Measurements from ENCODE around the gene PTPRD. TPM values are rescaled to one million over a fixed set of nuclear protein-coding genes. Genes with fewer than 3 reads are reported as not detected.

PTPRD gene
- total RNA-seq, 1 experiment from 2014 or later, result 1.8 TPM

DNA sequence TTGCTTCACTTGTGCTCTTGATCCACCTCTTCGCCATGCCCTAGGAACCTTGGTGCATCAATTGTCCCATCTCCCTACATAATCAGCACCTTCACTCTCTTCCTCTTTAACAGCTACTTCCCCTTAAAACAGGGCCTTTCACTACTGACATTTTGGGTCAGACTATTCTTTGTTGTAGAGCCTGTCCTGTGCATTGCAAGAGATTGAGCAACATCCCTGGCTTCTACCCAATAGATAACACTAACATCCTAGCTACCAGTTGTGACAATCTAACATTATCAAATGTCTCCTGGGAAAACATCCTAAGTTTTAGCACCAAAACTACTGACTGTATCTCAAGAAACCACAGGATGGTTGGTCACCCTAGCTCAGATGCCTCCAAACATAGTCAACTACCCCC lies 1958.9 kb downstream of the PTPRD start:
- TF ChIP-seq, protein P1, sequence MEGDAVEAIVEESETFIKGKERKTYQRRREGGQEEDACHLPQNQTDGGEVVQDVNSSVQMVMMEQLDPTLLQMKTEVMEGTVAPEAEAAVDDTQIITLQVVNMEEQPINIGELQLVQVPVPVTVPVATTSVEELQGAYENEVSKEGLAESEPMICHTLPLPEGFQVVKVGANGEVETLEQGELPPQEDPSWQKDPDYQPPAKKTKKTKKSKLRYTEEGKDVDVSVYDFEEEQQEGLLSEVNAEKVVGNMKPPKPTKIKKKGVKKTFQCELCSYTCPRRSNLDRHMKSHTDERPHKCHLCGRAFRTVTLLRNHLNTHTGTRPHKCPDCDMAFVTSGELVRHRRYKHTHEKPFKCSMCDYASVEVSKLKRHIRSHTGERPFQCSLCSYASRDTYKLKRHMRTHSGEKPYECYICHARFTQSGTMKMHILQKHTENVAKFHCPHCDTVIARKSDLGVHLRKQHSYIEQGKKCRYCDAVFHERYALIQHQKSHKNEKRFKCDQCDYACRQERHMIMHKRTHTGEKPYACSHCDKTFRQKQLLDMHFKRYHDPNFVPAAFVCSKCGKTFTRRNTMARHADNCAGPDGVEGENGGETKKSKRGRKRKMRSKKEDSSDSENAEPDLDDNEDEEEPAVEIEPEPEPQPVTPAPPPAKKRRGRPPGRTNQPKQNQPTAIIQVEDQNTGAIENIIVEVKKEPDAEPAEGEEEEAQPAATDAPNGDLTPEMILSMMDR (IDR thresholded peaks at IDR 0.05; ENCODE audit: unreplicated experiment), result no peak
- no peaks in the 10 kb centered on the region for H3K9me3 Mint-ChIP-seq (ENCODE audit: low read depth, unreplicated experiment)
- H3K27me3 Mint-ChIP-seq (ENCODE audit: unreplicated experiment), result no peaks in the 10 kb centered on the region
- no peak overlapping the region for H3K4me3 Mint-ChIP-seq (ENCODE audit: low read depth, unreplicated experiment)
- intact Hi-C loops (cut with micrococcal nuclease; ENCODE audit: unreplicated experiment), result no loop called here
- H3K36me3 Mint-ChIP-seq (ENCODE audit: insufficient read depth, unreplicated experiment), result no peaks in the 10 kb centered on the region
- H3K27ac Mint-ChIP-seq (ENCODE audit: unreplicated experiment), result no peak overlapping the region
- BruUV-seq (replicated peaks), result no TSS peak
- peaks cover 9% of the 10 kb centered on the region for H3K4me1 Mint-ChIP-seq (ENCODE audit: low read depth, unreplicated experiment)
- DNase-seq, result no peak
- CTCF ChIA-PET, result no interaction called here

DNA sequence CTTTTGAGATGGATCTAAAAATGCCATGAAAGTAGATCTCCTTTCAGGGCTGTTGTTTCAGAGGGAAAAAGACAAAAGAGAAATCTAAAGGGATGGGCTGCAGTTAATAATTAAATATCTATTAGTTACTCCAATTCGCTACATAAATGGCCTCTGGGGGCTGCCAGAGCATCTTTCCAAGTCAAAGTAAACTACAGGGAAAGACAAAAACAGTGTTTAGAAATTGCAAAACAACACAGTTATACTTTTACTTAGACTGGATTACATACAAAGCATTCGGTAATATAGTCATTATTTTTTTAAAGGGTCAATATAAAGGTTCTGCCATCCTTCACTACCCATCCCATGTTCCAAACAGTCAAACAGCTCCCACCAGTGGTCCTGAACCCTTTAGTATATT lies 1959.7 kb downstream of the PTPRD start:
- no TSS peak for BruUV-seq (replicated peaks)
- H3K36me3 Mint-ChIP-seq (ENCODE audit: insufficient read depth, unreplicated experiment), result no peaks in the 10 kb centered on the region
- no peak overlapping the region for H3K27ac Mint-ChIP-seq (ENCODE audit: unreplicated experiment)
- no peaks in the 10 kb centered on the region for H3K27me3 Mint-ChIP-seq (ENCODE audit: unreplicated experiment)
- DNase-seq, result no peak
- intact Hi-C loops (cut with micrococcal nuclease; ENCODE audit: unreplicated experiment), result no loop called here
- no peaks in the 10 kb centered on the region for H3K9me3 Mint-ChIP-seq (ENCODE audit: low read depth, unreplicated experiment)
- TF ChIP-seq, protein P1 (IDR thresholded peaks at IDR 0.05; ENCODE audit: unreplicated experiment), result no peak
- H3K4me1 Mint-ChIP-seq (ENCODE audit: low read depth, unreplicated experiment), result peaks cover 9% of the 10 kb centered on the region
- no peak overlapping the region for H3K4me3 Mint-ChIP-seq (ENCODE audit: low read depth, unreplicated experiment)
- CTCF ChIA-PET, result no interaction called here

DNA sequence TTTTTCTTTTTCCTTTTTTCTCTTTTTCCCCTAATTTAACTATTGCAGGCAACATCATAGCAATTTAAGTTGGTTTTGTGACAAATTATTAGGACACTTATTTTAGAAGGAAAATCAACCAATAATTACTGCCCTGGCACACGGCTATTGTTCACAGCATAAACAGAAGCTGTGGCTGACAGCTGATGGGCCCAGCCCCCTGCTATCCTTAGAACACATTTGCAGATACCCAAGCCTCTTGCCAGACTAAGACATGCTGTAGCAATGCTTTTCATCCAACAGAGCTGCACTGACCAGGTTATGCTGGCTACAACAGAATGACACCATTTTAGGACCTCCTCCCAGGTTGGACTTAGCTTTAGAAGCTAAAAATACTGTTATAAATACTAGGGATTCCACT lies 1960.5 kb downstream of the PTPRD start:
- H3K27ac Mint-ChIP-seq (ENCODE audit: unreplicated experiment), result no peak overlapping the region
- intact Hi-C loops (cut with micrococcal nuclease; ENCODE audit: unreplicated experiment), result no loop called here
- H3K9me3 Mint-ChIP-seq (ENCODE audit: low read depth, unreplicated experiment), result no peaks in the 10 kb centered on the region
- H3K4me3 Mint-ChIP-seq (ENCODE audit: low read depth, unreplicated experiment), result no peak overlapping the region
- no peak for DNase-seq
- H3K36me3 Mint-ChIP-seq (ENCODE audit: insufficient read depth, unreplicated experiment), result no peaks in the 10 kb centered on the region
- no TSS peak for BruUV-seq (replicated peaks)
- TF ChIP-seq, protein P1 (IDR thresholded peaks at IDR 0.05; ENCODE audit: unreplicated experiment), result no peak
- peaks cover 9% of the 10 kb centered on the region for H3K4me1 Mint-ChIP-seq (ENCODE audit: low read depth, unreplicated experiment)
- H3K27me3 Mint-ChIP-seq (ENCODE audit: unreplicated experiment), result no peaks in the 10 kb centered on the region
- CTCF ChIA-PET, result no interaction called here

DNA sequence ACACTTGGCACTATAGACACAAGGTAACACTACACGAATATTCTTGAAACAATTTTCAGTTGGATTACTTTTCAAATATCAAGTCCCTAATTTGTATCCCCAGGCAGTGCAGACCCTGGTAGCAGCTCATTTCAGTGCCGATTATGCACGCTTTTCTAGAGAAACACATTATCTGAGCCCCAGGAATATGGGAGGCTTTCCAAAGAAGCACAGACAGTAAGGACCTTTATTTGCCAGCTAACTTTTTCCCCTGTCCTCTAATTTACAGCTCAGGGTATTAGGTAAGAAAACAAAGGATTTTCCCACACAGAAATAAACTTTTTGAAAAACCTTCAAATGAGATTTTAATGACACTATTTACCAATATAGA lies 1961.0 kb downstream of the PTPRD start:
- CTCF ChIA-PET, result no interaction called here
- TF ChIP-seq, protein P1 (IDR thresholded peaks at IDR 0.05; ENCODE audit: unreplicated experiment), result no peak
- H3K4me3 Mint-ChIP-seq (ENCODE audit: low read depth, unreplicated experiment), result no peak overlapping the region
- no peaks in the 10 kb centered on the region for H3K9me3 Mint-ChIP-seq (ENCODE audit: low read depth, unreplicated experiment)
- H3K4me1 Mint-ChIP-seq (ENCODE audit: low read depth, unreplicated experiment), result peaks cover 9% of the 10 kb centered on the region
- H3K27ac Mint-ChIP-seq (ENCODE audit: unreplicated experiment), result no peak overlapping the region
- no TSS peak for BruUV-seq (replicated peaks)
- no peaks in the 10 kb centered on the region for H3K36me3 Mint-ChIP-seq (ENCODE audit: insufficient read depth, unreplicated experiment)
- no peak for DNase-seq
- H3K27me3 Mint-ChIP-seq (ENCODE audit: unreplicated experiment), result no peaks in the 10 kb centered on the region
- intact Hi-C loops (cut with micrococcal nuclease; ENCODE audit: unreplicated experiment), result no loop called here

Data from Calu3 (cell line).